Upper lobe of left lung (tissue), 4 donors: ENCODE measurements around the gene SIGLEC9.

Experiments used
- POLR2A ChIP-seq, 4 donors: fragments of 450-650 bp; IDR thresholded peaks; one replicate each; pipeline ENCODE4 v1.5.1; 2016 to 2017; ENCODE audit warnings: antibody characterized with exemption in 4 of 4, mild to moderate bottlenecking in 2 of 4
- TF ChIP-seq, protein P1 (sequence below), 6 experiments: fragments of 450-650 bp in 4 of 6; fragments of 200-600 bp in 2 of 6; sonication (generic) in 2 of 6; IDR thresholded peaks; one replicate each; pipeline ENCODE4 v1.5.1; 2016 to 2019; ENCODE audit warnings: antibody characterized with exemption in 6 of 6

GRCh38 chr19:51090471-51090870 is 34.2 kb upstream of the SIGLEC9 start:
- no peak for TF ChIP-seq POLR2A (IDR thresholded peaks at IDR 0.05)
- TF ChIP-seq, protein P1, sequence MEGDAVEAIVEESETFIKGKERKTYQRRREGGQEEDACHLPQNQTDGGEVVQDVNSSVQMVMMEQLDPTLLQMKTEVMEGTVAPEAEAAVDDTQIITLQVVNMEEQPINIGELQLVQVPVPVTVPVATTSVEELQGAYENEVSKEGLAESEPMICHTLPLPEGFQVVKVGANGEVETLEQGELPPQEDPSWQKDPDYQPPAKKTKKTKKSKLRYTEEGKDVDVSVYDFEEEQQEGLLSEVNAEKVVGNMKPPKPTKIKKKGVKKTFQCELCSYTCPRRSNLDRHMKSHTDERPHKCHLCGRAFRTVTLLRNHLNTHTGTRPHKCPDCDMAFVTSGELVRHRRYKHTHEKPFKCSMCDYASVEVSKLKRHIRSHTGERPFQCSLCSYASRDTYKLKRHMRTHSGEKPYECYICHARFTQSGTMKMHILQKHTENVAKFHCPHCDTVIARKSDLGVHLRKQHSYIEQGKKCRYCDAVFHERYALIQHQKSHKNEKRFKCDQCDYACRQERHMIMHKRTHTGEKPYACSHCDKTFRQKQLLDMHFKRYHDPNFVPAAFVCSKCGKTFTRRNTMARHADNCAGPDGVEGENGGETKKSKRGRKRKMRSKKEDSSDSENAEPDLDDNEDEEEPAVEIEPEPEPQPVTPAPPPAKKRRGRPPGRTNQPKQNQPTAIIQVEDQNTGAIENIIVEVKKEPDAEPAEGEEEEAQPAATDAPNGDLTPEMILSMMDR (IDR thresholded peaks at IDR 0.05), result no peak
